ENCODE measurements around the gene BYSL.

The BYSL gene

DNA sequence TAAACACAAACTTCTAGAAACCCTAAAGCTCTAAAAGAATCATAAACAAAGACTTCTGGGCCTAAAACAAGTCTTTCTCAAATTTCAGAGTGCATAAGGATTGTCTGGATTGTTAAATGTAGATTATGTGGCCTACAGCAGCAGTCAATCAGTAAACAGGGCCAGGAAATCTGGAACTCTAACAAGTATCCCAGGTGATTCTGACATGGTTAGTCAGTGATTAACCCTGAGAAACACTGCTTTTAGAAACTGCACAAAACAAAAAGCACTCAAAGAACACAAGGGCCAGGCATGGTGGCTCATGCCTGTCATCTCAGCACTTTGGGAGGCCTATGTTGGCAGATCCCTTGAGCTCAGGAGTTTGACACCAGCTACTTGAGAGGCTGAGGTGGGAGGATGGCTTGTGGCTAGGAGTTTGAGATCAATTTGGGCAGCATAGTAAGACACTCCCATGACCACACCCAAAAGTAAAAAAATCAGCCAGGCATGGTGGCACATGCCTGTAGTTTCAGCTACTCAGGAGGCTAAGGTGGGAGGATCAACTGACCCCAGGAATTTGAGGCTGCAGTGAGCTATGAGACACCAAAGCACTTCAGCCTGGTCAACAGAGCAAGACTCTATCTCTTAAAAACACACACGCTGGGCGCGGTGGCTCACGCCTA is 6.3 kb upstream of the BYSL start:
- DNase-seq (ENCODE audit: low spot score): no peak

DNA sequence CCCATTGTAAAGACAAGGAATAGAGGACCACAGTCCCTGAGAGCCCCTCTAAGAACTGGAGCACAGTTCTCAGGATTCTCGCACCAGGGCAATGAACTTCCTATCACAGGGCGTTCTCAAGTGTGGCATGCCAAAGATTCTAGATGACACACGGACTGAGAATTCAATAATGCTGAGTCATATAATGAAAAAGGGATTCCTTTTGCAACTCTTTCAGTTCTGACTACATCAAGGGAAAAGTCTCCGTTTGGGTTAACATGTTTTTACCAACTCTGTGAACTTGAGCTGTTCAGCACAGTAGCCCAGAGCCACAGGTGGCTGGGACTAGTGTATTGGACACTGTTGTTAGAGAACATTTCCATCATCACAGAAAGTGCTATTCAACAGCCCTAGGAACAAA is 3.8 kb upstream of the BYSL start:
- no peak for DNase-seq (ENCODE audit: low spot score)

DNA sequence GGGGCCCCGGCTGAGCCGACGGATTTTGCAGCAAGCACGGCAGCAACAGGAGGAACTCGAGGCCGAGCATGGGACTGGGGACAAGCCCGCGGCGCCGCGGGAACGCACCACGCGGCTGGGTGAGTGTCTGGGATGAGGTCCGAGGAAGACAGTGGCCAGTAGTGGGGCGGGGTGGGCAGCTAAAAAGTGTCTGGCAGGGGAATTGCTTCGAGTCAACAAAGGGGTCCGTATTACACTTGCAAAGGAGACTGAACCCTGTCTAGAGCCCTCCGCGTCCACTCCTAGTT is 356 bp downstream of the BYSL start:
- DNase-seq (ENCODE audit: low spot score): no peak

GRCh38 chr6:41922154-41922553 is 855 bp downstream of the BYSL start:
- DNase-seq (ENCODE audit: low spot score): no peak

GRCh38 chr6:41927253-41927652 is 6.0 kb downstream of the BYSL start:
- DNase-seq (ENCODE audit: low spot score): no peak

DNA sequence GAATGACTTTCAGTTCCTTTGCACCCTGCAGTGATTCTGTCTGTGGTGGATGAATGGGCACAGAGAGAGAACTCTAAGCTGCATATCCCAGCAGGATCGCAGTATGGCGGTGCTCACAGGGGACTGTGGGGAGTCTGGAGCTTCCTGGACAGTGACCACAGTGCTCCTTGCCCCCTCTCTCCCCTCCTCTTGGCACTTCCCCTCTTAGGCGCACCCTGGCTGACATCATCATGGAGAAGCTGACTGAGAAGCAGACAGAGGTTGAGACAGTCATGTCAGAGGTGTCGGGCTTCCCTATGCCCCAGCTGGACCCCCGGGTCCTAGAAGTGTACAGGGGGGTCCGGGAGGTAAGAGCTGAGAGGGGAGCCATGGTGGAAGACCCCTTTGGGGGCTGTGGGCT is 8.6 kb downstream of the BYSL start:
- DNase-seq (ENCODE audit: low spot score): no peak

GRCh38 chr6:41931792-41932191 is 10.5 kb downstream of the BYSL start:
- no peak for DNase-seq (ENCODE audit: low spot score)

DNA sequence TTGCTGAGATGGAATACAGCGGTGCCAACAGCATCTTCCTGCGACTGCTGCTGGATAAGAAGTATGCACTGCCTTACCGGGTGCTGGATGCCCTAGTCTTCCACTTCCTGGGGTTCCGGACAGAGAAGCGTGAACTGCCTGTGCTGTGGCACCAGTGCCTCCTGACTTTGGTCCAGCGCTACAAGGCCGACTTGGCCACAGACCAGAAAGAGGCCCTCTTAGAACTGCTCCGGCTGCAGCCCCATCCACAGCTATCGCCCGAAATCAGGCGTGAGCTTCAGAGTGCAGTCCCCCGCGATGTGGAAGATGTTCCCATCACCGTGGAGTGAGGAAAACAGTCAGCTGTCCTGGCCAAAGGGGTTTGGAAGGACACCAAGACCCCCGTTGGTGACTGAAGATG is 11.1 kb downstream of the BYSL start:
- DNase-seq (ENCODE audit: low spot score): no peak

DNA sequence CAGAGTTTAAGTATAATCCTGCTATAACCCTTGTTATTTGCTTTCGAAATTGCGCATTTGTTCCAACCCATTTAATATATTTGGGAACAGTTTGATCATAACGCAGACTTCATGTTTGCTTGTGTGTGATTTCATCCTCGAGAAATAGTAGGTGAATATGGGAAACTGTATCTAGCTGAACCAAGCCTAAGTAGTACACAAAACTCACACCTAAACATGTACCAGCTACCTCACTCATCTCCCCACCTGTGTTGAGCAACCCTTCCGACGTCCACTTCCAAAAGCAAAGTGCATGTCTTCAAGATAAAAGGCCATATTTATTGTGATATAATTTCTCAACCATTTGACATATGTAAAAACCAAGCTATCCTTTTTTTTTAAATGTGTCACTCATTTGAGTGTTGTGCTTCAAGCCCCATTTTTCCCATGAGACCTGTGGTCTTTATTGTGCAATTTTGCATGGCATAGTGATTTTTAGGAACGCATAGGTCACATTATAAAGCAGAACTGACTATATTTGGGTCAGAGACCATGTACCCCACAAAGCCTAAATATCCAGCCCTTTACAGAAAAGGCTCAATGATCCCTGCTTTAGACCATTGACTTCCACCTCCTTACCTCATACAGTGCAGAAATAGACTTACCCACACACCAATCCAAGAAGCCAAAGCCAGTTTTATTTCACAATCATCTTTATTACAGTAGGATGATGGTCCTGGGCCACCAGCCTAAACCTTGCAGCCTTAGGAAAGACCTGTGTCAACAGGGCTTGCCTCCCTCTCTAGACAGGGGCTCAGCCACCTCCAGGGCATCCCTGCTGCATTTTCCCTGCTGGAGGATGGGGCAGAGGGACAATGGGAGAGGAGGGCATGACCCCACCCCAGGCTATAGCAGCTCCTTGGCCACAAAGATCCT is 13.2 kb downstream of the BYSL start:
- peak; percentile 49 for DNase-seq (ENCODE audit: low spot score)

GRCh38 chr6:41935193-41935574 is 13.9 kb downstream of the BYSL start:
- no peak for DNase-seq (ENCODE audit: low spot score)

DNA sequence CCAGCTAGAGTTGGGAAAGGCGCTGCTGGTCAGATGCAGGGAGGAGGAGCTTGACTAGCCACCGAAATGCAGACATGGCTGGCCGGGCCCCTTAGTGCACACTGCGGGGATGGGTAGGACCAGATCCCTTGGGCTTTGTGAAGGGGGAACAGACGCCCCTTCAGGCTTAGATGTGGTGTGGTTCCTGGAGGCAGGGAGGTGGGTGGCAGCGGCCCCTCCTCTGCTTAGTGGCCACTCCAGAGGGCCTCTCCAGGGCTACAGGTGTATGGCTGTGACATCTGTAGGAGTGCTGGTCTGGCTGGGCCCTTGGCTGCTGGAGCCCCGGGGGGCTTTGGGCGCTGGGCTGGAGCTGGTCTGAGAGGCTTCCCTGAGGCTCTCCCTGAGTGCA is 14.4 kb downstream of the BYSL start:
- DNase-seq (ENCODE audit: low spot score): no peak

GRCh38 chr6:41936073-41936837 is 15.0 kb downstream of the BYSL start:
- DNase-seq (ENCODE audit: low spot score): peak; percentile 69

DNA sequence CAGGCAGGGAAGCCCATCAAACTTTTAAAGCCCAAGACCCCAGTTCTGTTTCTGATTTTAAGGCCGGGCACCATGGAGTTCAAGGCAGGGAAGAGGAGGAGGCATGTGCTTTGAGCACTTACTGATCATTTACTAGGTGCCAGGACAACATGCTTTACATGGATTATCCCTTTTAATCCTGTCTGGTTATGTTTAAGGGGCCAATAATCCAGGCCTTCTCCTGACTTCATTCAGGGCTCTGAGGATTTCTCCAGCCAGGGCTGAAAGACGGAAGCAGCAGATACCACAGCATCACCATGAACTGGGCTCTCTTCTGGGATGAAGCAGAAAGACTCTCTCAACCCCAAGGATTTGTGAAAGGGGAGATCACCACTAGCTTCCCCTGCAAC is 16.2 kb downstream of the BYSL start:
- no peak for DNase-seq (ENCODE audit: low spot score)

DNA sequence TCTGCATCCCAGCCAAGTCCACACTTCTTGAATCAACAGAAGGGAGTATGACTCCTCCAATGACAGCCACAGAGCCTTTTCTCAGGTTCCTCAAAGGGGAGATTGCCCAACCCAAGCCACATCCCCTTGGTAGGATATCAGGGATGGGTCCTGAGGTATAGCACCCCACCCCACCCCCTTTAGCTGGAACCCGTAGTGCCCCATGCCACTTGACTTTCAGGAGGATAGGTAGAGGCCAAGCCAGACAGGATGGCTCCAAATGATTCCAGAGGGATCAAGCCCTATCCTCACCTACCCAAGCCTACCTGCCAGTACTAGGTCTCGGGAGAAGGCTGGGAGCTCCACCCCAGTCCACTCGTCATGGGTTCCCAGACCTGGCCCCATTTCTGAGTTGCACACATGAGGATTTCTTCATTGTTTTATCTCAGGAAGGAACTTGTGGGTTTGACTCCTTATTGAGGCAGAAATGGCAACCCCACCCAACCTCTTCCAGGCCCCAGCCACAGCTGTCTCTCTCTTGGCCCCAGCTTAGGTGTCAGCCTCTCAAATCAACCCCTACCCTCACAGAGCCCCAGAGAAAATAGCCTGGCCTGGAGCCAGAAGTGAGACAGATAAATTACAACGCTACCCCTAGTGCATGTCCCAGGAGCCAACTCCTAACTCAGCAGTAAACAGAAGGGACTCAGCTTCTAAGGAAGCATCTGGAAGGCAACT is 16.7 kb downstream of the BYSL start:
- DNase-seq (ENCODE audit: low spot score): no peak

- no peak for DNase-seq (ENCODE audit: low spot score)
Measured at GRCh38 chr6:41938590-41939175, 17.4 kb downstream of the BYSL start.

DNA sequence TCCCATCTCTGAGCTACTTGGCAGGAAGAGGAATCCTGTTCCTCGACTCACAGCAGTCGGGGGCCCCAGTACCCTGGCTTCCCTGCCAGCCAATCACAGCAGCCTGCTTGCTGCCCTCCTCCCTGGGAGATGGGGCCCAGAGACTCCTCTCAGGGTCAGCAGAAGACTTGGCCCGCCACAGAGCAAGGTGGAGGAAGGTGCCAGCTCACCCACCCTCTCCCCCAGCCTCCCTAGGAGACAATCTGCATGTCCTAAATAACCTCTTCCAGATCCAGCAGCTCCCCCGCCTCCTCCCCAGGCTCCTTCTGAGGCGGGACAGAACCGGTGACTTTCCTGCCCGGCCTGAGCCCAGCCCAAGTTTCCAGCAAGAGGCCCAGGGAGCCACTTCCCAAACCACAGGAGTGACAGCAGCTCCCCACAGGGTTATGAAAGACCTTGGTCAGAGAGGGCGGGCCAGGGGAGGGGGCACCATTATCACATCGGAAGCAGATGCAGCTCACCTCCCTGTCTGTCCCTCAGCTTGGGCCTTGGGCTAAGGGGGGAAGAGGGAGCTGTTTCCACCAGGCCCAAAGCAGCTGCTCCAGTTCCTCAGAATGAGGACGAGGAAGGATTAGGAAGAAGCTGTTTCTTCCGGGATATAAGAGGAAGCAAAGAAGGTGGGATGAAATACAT is 18.0 kb downstream of the BYSL start:
- DNase-seq (ENCODE audit: low spot score): peak; percentile 54

DNA sequence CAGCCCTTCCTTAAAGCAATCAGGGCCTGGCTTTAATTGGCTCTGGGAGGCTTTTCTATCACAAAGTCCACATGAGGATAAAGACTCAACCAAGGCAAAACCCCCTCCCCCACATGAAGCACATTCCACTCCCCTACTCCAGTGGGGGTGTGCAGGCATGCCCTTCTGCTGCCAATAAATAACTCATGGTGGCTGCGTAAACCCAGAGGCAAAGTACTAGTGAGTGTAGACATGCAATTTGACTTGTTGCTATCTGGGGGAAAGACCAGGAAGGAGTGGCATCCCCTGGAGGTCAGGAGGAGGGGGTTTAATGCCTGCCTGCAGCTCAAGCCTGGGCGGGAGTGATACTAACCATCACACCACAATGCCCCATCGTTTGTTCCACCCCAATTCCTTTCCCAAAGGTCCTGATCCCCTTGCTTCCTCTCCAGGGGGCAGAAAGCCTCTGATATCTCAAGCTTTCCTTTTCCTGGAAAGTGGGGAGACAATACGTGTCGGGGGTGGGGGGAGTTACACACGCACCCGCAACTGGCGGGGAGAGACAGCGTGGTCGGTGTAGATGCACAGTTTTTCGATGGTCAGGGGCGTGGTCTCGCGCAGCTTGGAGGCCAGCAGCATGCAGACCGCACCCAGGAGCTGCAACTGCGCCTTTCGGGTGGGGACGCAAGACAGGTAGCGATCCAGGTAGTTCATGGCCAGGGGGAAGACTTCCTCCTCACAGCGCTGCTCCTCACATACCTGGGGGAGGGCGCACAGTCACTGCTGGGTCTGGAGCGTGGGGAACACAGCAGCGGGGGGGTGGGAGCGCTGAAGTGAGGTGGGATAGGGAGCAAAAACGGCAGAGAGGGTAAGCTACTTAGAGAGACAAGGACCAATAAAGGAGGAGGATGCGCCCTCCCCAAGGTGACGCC is 18.8 kb downstream of the BYSL start:
- DNase-seq (ENCODE audit: low spot score): peak; percentile 57

DNA sequence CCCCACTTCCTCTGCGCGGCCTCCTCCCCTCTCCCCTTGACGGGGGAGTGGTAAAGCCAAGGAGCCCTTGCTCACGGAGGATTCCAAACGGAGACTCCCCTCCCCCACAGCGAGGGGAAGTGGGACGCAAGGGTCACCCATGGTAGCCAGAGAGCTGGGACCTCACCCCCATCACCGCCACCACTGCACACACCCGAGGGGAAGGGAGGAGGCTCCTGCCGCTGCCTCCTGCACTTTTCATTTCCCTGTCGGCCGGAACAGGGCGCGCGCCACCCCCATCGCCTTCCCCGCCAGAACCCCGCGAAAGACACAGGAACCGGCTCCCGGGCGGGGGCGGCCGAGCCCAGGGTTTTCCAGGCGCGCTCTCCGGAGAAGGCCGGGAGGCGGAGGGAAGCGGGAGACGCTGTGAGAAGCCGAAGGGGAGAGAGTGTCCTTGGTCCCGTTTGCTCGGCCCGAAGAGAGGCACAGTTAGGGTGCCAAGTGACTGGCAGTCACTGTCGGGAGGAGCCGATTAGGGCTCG is 19.5 kb downstream of the BYSL start:
- DNase-seq (ENCODE audit: low spot score): peak; percentile 67

DNA sequence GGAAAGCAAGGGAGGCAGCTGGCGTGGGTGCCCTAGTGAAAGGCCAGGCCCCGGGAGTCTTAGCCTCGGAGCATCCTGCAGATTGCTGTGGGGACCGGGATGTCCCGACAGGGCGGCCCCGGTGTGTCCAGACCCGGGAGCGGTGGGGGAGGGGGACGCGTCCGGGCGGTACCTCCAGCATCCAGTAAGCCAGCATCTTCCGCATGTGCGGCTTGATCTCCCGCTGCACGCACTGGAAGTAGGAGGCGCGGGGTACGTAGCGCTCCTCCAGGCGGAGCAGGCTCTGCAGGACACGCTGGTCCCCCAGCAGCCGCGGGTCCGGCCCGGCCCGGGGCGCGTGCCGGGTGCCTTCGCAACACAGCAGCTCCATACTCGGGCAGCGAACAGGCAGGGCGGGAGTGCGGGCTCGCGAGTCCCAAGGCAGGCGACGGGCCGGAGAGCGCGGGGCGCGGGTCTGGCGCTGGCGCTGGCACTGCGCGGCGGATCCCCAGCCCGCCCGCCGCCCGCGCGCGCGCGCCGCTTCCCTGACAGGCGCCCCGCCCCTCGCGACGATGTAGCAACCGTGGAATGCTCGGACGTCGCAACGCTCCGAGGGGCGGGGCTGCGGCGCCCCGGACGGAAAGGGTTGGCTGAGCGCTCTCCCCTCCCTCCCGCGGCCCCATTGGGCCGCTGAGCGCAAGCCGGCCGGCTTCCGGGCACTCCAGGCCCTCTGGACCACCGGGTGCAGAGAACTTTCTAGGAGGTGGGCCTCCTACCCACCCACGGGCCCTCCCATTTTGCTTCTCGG is 20.2 kb downstream of the BYSL start, which contains the start of gene CCND3:
Gene CCND3, minus strand, starts transcription at position 529 of the 787 bp plus-strand sequence. Its CDS starts 159 bp downstream, at position 370.
- peak; percentile 88 for DNase-seq (ENCODE audit: low spot score)

Measured in ecto neural progenitor cell (in vitro differentiated cells).